ENCODE measurements around the gene LIMK2.
"Not testable (repeated sequence)": the region's sequence is repeated elsewhere in the genome, so short reads cannot be mapped to it uniquely, and the experiment has no call there.

The LIMK2 gene

GRCh38 chr22:31289344-31289743, 77.2 kb downstream of the LIMK2 start:
- no peak for DNase-seq (ENCODE audit: low spot score)

- peak; percentile 87 for DNase-seq (ENCODE audit: low spot score)
Measured at GRCh38 chr22:31290494-31291471, 78.7 kb downstream of the LIMK2 start.

- peak; percentile 57 for DNase-seq (ENCODE audit: low spot score)
Measured at GRCh38 chr22:31291481-31292235, 79.6 kb downstream of the LIMK2 start.

- peak; percentile 88 for DNase-seq (ENCODE audit: low spot score)
Measured at GRCh38 chr22:31292236-31292989, 80.3 kb downstream of the LIMK2 start, which contains the start of gene PIK3IP1. PIK3IP1 (minus strand) TSS chr22:31292488; CDS start chr22:31292344, 144 bp downstream.

GRCh38 chr22:31295360-31295759, 83.3 kb downstream of the LIMK2 start:
- no peak for DNase-seq (ENCODE audit: low spot score)

- no peak for DNase-seq (ENCODE audit: low spot score)
Measured at GRCh38 chr22:31295831-31296657, 83.9 kb downstream of the LIMK2 start.

GRCh38 chr22:31300896-31301295, 88.8 kb downstream of the LIMK2 start:
- DNase-seq (ENCODE audit: low spot score): no peak

GRCh38 chr22:31302006-31302405, 89.9 kb downstream of the LIMK2 start:
- no peak for DNase-seq (ENCODE audit: low spot score)

GRCh38 chr22:31302537-31302936, 90.4 kb downstream of the LIMK2 start:
- no peak for DNase-seq (ENCODE audit: low spot score)

- DNase-seq (ENCODE audit: low spot score): no peak
Measured at GRCh38 chr22:31305194-31305593, 93.1 kb downstream of the LIMK2 start.

- no peak for DNase-seq (ENCODE audit: low spot score)
Measured at GRCh38 chr22:31308181-31308580, 96.1 kb downstream of the LIMK2 start.

- peak; percentile 38 for DNase-seq (ENCODE audit: low spot score)
Measured at GRCh38 chr22:31313366-31314147, 101.5 kb downstream of the LIMK2 start.

- DNase-seq (ENCODE audit: low spot score): not testable (repeated sequence)
Measured at GRCh38 chr22:31314220-31314619, 102.1 kb downstream of the LIMK2 start.

GRCh38 chr22:31321421-31321820, 109.3 kb downstream of the LIMK2 start:
- no peak for DNase-seq (ENCODE audit: low spot score)

GRCh38 chr22:31323578-31324550, 111.8 kb downstream of the LIMK2 start:
- no peak for DNase-seq (ENCODE audit: low spot score)

- DNase-seq (ENCODE audit: low spot score): no peak
Measured at GRCh38 chr22:31326877-31327276, 114.8 kb downstream of the LIMK2 start.

GRCh38 chr22:31327806-31328543, 115.9 kb downstream of the LIMK2 start:
- no peak for DNase-seq (ENCODE audit: low spot score)

- no peak for DNase-seq (ENCODE audit: low spot score)
Measured at GRCh38 chr22:31328544-31328960, 116.5 kb downstream of the LIMK2 start.

All from SK-N-DZ (cell line).